DMS114 treated with DMSO at 0.1 percent for 48 hours (cell line): ENCODE results near the gene TTC28.

Experiments used
- DNase-seq: peaks from one replicate; lab custom pipeline; 2025; ENCODE audit not compliant: unreplicated experiment; lab: John Stamatoyannopoulos, UW

TTC28 gene

GRCh38 chr22:28147401-28147800 is 532.2 kb downstream of the TTC28 start:
- no peak for DNase-seq

DNA sequence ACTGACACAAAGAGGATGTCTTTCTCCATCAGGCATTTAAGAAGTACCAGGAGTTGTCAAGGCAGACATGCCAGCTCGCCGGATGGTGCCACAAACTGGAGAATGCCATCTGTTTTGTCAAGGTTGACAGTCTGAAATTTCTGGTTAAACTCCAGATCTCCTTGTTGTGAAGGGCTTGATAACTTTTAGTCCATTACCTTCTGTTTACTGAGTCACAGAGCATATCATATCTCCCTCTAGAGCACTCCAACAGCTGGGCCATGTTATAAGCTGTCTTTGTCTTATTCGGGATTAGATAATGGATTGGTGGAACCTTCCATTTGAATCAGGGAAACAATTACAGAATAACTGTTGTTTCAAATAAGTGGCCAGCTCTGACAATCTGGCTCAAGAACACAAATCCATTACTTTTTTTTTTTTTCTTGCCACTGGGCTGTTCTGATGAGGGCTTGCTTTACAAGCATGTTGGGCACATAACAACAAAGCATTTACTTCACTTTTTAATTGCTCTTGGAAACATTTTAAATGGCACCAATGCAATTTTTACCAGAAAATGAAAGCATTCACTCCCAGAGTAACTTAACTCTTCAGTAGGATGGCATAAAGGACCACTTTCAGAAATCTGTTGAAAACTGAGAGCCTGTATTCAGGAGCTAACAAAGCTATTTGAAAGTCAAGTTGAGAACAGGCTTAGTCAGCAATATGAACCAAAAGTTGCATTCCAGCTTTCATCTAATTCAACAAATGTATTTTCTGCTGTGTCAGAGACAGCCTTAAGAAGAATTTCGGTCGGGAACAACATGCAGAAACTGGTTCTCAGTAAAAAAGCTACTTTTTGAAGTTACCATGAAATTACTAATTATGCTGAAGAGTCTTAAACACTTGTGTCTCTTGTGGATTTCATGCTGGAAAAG is 533.0 kb downstream of the TTC28 start:
- no peak for DNase-seq

- no peak for DNase-seq
Observed at GRCh38 chr22:28143961-28144745, 535.5 kb downstream of the TTC28 start.

GRCh38 chr22:28143241-28143865 is 536.3 kb downstream of the TTC28 start:
- DNase-seq = no peak

GRCh38 chr22:28142361-28142961 is 537.2 kb downstream of the TTC28 start:
- DNase-seq = no peak

DNA sequence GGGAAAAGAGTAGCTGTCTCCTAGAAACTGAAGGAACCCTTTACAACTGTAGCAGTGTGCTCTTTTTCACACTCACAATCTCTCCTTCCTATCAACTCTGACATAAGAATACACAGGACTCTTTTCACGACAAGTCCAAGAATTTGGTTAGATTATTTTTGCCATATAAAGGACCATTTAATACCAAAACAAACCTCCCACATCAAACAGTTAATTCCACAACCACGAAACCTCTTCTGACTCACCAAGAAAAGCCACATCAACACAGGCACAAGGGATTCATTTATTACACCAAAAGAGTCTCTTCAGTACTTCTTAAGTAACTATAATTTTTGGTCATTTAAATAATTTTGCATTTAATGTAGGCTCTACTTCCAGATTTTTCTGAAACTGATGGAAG is 538.0 kb downstream of the TTC28 start:
- no peak for DNase-seq

- DNase-seq = no peak
Observed at GRCh38 chr22:28139961-28140360, 539.7 kb downstream of the TTC28 start.

DNA sequence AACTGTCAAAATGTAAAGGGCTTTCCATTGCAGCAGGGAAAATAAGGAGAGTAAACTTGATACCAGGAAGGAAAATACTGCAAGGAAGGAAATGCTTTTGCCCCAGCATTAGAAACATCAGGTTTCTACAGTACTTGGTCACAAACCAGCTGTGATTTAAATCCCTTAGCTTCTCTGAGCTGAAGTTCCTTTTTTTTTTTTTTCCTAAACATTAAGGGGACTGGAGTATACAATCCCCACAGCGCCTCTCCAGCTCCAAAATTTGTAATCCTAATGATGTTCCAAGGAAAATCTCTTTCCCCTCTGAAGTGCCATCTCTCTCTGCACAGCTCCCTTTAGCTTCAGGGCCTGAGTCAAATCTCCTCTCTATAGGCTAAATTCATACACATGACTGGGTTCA is 540.1 kb downstream of the TTC28 start:
- no peak for DNase-seq

DNA sequence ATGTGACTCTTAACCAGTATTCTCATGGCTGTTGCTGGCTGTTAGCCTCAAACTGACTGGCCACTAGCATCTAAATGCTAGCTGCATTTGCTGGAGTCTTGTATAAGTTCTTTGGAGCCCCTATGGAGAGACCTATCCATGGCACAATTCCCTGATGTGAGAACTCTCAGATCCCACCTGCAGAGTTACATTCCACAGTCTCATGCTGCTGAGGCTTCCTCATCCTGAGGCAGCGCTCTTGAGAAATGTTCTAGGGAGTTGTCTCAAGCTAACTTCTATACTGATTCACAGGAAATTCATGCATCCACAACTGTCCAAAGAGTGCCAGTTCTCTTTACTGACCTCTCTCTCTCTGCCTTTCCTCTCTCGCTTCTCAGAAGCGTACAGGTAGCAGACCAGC is 542.6 kb downstream of the TTC28 start:
- no peak for DNase-seq

DNA sequence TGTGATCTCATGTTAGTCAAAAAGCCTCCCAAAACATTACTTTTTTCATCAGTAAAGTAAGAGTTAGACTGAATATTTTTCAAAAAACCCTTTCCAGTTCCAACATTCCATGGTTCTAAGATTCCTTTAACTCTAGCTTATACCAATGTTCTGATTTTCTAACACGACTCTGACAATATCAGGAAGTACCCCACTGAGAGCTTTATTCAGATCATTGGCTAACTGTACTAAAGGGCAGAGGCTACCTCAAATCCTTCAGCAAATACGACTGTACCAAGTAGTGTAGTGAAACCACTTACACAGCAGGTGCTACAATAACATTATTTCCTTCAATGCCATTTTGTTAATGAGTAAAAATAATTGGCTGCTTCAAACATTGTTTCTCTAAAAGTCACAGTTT is 547.2 kb downstream of the TTC28 start:
- no peak for DNase-seq

GRCh38 chr22:28129319-28129962 is 550.2 kb downstream of the TTC28 start:
- no peak for DNase-seq

GRCh38 chr22:28128827-28129226 is 550.8 kb downstream of the TTC28 start:
- DNase-seq = no peak

GRCh38 chr22:28125799-28126198 is 553.8 kb downstream of the TTC28 start:
- no peak for DNase-seq

GRCh38 chr22:28123989-28124766 is 555.5 kb downstream of the TTC28 start:
- DNase-seq = no peak

- no peak for DNase-seq
Observed at GRCh38 chr22:28120691-28121592, 558.7 kb downstream of the TTC28 start.

DNA sequence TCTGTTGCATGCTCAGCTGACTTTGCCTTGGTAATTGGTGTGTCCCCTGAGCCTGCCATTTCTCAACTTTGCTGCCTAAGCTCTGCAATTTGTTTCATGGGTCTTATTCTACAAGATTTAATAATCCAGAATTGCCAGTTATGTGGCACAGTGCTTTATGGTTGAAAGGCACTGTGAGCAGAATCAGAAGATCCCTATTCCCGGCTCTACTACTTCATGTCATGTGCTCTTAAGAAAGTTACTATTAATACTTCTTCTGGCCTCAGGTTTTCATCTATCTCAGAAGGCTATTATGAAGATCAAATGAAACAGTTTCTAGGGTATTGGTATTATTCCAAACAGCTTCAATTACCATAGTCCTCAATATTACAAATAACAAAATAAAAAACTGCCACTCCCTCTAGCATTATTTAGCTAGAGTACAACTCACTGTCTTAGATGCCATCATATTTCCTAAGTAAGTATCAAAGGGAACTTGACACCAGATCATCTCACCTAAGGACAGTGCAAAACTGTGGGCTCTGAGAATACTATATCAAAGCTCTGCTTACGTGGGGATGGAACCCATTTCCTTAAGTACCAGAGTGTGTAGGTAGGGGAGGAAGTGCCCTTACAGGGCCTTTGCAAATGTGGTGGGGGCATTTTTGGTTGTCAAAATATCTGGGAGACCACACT is 560.5 kb downstream of the TTC28 start:
- no peak for DNase-seq

DNA sequence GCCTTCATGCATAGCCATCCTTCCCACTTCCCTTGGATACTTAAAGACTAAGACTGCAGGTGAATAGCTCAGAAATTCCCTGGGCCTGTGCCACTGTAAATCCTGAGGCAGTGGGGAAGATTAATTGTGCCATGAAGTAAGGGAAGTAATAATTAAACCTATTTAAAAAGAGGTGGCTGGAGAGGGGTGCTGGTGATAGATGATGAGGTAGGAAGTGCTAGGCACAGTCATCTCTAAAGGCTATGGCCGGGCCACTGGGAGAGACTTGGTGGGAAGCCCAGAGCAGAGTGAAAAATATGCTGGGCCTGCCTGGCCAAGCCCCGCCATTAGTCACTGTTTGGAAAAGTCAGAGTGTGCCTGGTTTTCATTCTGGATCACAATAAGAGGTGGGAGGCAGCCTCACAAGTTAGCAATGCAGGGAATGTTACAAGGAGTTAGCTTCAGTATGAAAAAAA is 563.4 kb downstream of the TTC28 start:
- no peak for DNase-seq

- DNase-seq = no peak
Observed at GRCh38 chr22:28115426-28115825, 564.2 kb downstream of the TTC28 start.
